GM19043 (cell line): ENCODE results near the gene SNX4.
"Not testable (repeated sequence)": the region's sequence is repeated elsewhere in the genome, so short reads cannot be mapped to it uniquely, and the experiment has no call there.

Experiments
- ATAC-seq: cut with Tn5 transposase; IDR thresholded peaks from one replicate; pipeline ENCODE4 v1.9.1; 2021; ENCODE audit warnings: low read depth; ENCODE audit not compliant: unreplicated experiment

SNX4 gene

GRCh38 chr3:125519678-125520562, at the start of gene SNX4:
Gene SNX4, minus strand, starts transcription at chr3:125520202. Its CDS starts 30 bp downstream, at chr3:125520172.
- ATAC-seq = peak; percentile 86

GRCh38 chr3:125556314-125556713, 36.3 kb upstream of the SNX4 start:
- no peak for ATAC-seq

GRCh38 chr3:125552401-125552800, 32.4 kb upstream of the SNX4 start:
- ATAC-seq = no peak

GRCh38 chr3:125528920-125529319, 8.9 kb upstream of the SNX4 start:
- ATAC-seq = no peak

DNA sequence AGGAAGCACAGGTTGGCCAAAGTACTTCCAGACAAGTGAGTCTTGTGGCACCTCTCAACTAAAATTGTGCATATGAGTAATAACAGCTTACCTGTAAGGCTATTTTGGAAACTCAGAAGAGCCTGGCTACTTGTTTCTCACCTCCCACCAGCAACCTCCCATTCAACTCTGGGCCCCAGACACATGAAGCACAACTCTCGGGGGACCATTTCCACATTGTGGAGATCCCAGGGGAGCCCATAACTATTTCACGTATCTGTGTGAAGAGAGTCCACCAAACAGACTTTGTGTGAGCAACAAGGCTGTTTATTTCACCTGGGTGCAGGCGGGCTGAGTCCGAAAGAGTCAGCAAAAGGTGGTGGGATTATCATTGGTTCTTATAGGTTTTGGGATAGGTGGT, 5.2 kb upstream of the SNX4 start:
- no peak for ATAC-seq

- not testable (repeated sequence) for ATAC-seq
Observed at GRCh38 chr3:125520563-125520919, 539 bp upstream of the SNX4 start.

DNA sequence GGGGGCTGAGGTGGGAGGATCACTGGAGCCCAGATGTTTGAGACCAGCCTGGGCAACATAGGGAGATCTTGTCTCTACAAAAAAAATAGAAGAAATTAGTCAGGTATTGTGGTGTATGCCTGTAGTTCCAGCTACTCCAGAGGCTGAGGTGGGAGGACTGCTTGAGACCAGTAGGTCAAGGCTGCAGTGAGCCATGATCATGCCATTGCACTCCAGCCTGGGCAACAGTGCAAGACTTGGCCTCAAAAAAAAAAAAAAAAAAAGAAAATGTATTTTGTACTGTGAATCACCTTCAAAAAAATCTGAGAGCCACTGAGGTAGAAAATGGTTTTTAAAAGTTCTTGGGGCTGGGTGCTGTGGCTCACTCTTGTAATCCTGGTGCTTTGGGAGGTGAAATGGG, 4.6 kb downstream of the SNX4 start:
- no peak for ATAC-seq

DNA sequence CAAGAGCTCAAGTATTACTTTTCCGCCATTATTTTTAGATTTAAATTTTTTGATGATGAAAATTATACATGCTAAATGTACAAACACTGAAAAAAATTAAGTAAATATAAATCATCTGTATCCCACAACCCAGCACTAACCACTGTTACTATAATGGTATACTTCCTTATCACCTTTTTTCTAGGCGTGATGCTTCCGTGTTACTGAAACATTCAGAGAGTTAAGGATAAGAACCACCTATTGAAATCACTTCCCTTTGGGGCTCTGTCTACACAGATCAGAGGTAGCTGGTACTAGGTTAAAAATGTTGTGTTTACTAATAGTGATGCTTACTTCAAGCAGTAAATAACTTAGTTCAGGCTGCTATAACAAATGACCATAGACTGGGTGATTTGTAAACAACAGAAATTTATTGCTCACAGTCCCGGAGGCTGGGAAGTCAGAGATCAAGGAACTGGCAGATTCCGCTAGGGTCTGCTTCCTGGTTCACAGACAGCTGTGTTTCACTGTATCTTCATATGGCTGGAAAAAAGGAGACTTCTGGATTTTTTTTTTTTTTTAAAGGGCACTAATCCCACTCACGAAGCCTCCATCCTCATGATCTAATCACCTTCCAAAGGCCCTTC, 6.4 kb downstream of the SNX4 start:
- no peak for ATAC-seq

DNA sequence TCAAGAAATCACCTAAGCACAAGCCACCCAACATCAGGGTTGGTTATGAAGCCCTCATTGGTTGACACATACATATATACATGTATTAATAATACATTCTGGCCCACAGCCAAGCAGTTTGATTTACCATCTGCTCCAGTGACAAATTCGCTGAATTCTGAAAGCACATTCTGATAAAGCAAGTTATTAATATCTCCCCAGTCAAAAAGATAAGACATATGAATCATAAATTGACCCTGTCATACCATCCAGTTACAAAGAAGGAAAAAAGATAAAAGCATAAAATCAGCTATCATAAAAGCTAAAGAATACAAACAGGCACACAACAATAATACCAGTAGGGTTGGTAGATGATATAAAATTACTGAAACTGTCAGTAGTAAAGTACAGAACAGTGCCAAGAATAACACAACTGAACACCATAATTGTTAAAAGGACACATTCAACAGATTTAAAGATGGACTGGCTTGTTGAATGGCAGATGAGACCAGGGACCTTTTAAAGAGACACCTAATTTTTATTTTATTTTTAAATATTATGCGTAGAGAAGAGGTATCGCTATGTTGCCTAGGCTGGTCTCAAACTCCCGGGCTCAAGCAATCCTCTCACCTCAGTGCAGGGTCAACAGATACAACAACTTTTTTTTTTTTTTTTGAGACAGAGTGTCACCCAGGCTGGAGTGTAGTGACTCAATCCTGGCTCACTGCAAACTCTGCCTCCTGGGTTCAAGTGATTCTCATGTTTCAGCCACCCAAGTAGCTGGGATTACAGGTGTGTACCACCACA, 7.7 kb downstream of the SNX4 start:
- ATAC-seq = no peak

DNA sequence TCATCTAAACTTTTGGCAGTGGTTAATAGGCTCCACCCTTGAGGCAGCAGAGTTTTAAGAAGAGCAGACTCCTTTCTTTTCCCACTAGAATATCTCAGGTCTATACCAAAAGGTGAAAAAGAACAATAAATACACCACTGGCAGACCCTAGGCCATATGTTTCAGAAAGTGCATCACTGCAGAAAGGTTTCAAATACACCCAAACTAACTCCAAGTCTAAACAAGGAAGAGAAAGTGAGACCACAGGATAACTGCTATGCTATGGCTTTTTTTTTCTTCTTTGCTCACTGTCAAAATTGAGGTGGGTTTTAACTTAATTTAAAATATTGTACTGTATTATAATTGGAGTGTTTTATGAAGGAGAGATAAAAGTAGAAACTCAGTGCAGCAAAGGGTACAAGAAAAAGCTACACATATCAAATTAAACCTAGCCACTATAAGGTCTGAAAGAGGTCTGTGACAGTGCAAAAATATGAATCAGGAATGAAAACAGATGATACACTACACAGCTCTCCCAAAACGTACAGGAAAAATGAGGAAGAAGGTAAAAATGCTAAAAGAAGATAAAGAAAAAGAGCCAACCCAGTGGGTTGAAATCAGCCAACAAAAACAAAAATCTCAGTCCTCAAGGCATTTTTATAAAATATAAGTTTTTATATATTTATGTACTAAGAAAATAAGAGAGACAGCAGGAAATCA, 8.4 kb downstream of the SNX4 start:
- ATAC-seq = no peak

GRCh38 chr3:125507128-125507527, 12.9 kb downstream of the SNX4 start:
- no peak for ATAC-seq

GRCh38 chr3:125498630-125499029, 21.4 kb downstream of the SNX4 start:
- ATAC-seq = no peak

DNA sequence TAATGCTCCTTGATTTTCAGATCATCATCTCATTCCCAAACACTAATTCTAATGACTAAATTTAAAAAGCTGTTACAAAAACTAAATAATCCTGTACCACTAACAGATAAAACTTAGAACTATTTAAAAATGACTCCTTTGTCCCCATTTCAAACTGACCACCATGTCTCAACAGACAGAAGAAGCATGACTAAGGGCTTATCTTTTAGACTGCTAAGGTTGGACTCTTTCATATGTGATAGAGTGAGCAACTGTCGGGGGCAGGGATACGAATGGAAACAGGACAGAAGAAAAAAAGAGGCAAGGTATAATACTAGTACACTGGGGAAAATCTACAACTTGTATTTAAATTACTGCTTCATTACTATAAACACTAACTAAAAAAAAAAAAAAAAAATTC, 23.3 kb downstream of the SNX4 start:
- no peak for ATAC-seq

GRCh38 chr3:125482406-125482805, 37.6 kb downstream of the SNX4 start:
- no peak for ATAC-seq

DNA sequence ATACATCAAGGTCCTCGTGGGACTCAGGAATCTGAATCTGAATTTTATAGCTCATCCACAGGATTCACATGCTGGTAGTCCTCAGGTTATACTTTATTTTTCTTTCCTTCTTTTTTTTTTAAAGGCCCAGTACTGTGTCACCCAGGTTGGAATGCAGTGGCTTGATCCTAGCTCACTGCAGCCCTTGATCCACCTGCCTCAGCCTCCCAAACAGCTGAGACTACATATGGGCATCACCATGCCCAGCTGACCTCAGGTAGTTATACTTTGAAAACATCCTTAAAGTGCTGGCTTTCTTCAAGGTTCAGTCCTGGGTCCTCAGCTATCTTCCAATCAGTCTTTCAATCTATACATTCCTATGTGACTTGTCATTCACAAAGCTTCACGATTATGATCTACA, 38.2 kb downstream of the SNX4 start:
- no peak for ATAC-seq

DNA sequence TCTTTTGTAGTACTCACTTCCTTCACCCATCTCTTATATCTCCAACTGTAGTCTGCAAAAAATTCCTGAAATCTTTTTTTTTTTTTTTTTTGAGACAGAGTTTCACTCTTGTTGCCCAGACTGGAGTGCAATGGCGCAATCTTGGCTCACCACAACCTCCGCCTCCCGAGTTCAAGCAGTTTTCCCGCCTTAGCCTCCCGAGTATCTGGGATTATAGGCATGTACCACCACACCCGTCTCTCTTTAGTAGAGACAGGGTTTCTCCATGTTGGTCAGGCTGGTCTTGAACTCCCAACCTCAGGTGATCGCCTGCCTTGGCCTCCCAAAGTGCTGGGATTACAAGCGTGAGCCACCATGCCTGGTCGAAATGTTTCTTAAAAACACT, 38.6 kb downstream of the SNX4 start:
- not testable (repeated sequence) for ATAC-seq

DNA sequence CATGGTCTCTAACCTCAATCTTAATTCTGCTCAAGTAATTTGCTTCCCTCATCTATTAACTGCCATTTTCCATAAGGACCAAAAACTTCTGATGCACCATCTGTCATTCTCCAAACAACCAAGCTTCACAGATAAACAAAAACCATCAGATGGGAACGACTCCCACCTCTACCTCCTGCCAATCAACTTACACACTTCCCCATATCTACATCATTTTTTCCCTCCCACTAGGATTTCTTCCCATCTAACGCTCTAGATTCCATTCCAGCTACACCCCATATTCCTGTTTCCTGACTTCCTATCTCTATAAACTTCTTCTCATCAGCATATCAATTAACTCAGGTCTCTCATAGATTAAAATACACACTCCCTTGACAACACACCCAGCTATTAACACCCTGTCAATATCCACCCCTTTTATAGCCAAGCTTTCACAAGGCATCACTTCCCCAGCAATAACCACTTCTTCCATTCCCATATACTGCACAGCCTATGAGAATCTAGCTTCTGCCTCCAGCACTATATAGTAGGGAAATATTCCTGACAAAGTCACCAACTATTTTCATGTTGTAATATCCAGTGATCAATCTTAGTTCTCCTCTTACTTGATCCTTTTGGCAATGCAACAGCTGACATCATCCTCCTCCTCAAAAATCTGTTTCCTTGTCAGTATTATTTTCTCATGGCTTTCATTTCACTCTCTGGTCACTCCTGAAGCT, 39.2 kb downstream of the SNX4 start:
- no peak for ATAC-seq

DNA sequence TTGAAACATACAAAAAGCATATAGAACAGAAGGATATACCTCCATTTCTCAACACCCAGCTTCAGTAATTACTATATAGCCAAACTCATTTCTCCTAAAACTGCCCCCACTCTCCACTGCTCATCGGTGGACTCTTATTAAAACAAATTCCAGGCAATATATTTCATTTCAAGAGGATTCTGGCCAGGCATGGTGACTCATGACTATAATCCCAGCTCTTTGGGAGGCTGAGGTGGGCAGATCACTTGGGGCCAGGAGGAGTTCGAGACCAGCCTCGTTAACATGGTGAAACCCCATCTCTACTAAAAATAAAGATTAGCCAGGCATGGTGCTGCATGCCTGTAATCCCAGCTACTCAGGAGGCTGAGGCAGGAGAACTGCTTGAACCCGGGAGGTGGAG, 40.9 kb downstream of the SNX4 start:
- no peak for ATAC-seq

- ATAC-seq = no peak
Observed at GRCh38 chr3:125478326-125478725, 41.7 kb downstream of the SNX4 start.

DNA sequence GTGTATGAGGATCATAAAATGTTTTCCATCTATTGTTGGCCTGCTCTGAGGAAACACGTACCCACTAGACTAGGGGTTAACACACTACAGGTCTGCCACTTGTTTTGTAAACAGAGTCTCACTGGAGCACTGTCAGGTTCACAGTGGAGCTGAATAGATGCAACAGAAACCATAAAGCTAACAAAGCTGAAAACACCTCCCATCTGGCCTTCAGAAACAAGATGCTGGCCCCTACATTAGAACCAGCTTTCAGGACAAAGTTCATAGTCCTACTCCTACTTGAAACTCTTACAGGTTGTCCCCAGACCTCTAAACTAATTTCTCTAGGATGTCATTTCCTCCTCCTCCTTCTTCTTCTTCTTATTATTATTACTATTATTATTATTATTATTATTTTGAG, 42.3 kb downstream of the SNX4 start:
- ATAC-seq = no peak
